Measurements from ENCODE around the gene TMEM219. TPM values are rescaled to one million over a fixed set of nuclear protein-coding genes. Genes with fewer than 3 reads are reported as not detected.

Gene TMEM219
- total and polyA plus RNA-seq, 2 experiments from 2014 or later: 106 to 189 TPM

- H3K9me2 ChIP-seq (replicated peaks; ENCODE audit: insufficient read depth): no peaks in the 10 kb centered on the region
- no peak for DNase-seq (ENCODE audit: low spot score)
- no peak overlapping the region for H3K4me3 ChIP-seq
- no peaks in the 10 kb centered on the region for H3K9me3 ChIP-seq (ENCODE audit: low read depth)
- WGBS (ENCODE audit: low lambda C conversion rate, missing lambda C conversion rate): 93% methylated on average over 4 of the region's 4 CpGs
- TF ChIP-seq EZH2phosphoT487 (IDR thresholded peaks at IDR 0.05; ENCODE audit: low read depth, severe bottlenecking, unreplicated experiment) (no peak), EZH2 (IDR thresholded peaks at IDR 0.05; ENCODE audit: borderline replicate concordance) (no peak)
- TF ChIP-seq, protein P1, sequence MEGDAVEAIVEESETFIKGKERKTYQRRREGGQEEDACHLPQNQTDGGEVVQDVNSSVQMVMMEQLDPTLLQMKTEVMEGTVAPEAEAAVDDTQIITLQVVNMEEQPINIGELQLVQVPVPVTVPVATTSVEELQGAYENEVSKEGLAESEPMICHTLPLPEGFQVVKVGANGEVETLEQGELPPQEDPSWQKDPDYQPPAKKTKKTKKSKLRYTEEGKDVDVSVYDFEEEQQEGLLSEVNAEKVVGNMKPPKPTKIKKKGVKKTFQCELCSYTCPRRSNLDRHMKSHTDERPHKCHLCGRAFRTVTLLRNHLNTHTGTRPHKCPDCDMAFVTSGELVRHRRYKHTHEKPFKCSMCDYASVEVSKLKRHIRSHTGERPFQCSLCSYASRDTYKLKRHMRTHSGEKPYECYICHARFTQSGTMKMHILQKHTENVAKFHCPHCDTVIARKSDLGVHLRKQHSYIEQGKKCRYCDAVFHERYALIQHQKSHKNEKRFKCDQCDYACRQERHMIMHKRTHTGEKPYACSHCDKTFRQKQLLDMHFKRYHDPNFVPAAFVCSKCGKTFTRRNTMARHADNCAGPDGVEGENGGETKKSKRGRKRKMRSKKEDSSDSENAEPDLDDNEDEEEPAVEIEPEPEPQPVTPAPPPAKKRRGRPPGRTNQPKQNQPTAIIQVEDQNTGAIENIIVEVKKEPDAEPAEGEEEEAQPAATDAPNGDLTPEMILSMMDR (IDR thresholded peaks at IDR 0.05; ENCODE audit: poor library complexity): no peak
- H3K79me2 ChIP-seq: no peaks in the 10 kb centered on the region
- H3K27ac ChIP-seq: no peak overlapping the region
- H3K4me2 ChIP-seq: no peak overlapping the region
- H3K4me1 ChIP-seq (ENCODE audit: insufficient read depth): peaks cover 19% of the 10 kb centered on the region
- no peaks in the 10 kb centered on the region for H3K27me3 ChIP-seq
- H4K20me1 ChIP-seq (ENCODE audit: insufficient read depth, poor library complexity, severe bottlenecking): no peaks in the 10 kb centered on the region
- H2AFZ ChIP-seq: no peak overlapping the region
- no peaks in the 10 kb centered on the region for H3K36me3 ChIP-seq (replicated peaks; ENCODE audit: insufficient read depth, low read depth)
Measured at GRCh38 chr16:29940656-29941055, 21.2 kb upstream of the TMEM219 start.

GRCh38 chr16:29943846-29944799, 17.8 kb upstream of the TMEM219 start:
- H4K20me1 ChIP-seq (ENCODE audit: insufficient read depth, poor library complexity, severe bottlenecking): no peaks in the 10 kb centered on the region
- no peak overlapping the region for H3K4me3 ChIP-seq
- H3K9me3 ChIP-seq (ENCODE audit: low read depth): no peaks in the 10 kb centered on the region
- TF ChIP-seq, protein P1 (IDR thresholded peaks at IDR 0.05; ENCODE audit: poor library complexity): peak; percentile 41
- TF ChIP-seq EZH2 (IDR thresholded peaks at IDR 0.05; ENCODE audit: borderline replicate concordance): no peak
- TF ChIP-seq EZH2phosphoT487 (IDR thresholded peaks at IDR 0.05; ENCODE audit: low read depth, severe bottlenecking, unreplicated experiment): no peak
- H3K27ac ChIP-seq: peak overlapping the region; percentile 93
- no peaks in the 10 kb centered on the region for H3K9me2 ChIP-seq (replicated peaks; ENCODE audit: insufficient read depth)
- H3K27me3 ChIP-seq: no peaks in the 10 kb centered on the region
- 20% methylated on average over 11 of the region's 11 CpGs for WGBS (ENCODE audit: low lambda C conversion rate, missing lambda C conversion rate)
- H3K4me2 ChIP-seq: peak overlapping the region; percentile 59
- peak overlapping the region; percentile 8 for H2AFZ ChIP-seq
- H3K4me1 ChIP-seq (ENCODE audit: insufficient read depth): peaks cover 19% of the 10 kb centered on the region
- no peaks in the 10 kb centered on the region for H3K36me3 ChIP-seq (replicated peaks; ENCODE audit: insufficient read depth, low read depth)
- peak; percentile 91 for DNase-seq (ENCODE audit: low spot score)
- no peaks in the 10 kb centered on the region for H3K79me2 ChIP-seq

- H4K20me1 ChIP-seq (ENCODE audit: insufficient read depth, poor library complexity, severe bottlenecking): no peaks in the 10 kb centered on the region
- H3K4me3 ChIP-seq: no peak overlapping the region
- no peak overlapping the region for H2AFZ ChIP-seq
- no peak overlapping the region for H3K4me2 ChIP-seq
- no peaks in the 10 kb centered on the region for H3K27me3 ChIP-seq
- H3K27ac ChIP-seq: no peak overlapping the region
- TF ChIP-seq EZH2 (IDR thresholded peaks at IDR 0.05; ENCODE audit: borderline replicate concordance) (no peak), EZH2phosphoT487 (IDR thresholded peaks at IDR 0.05; ENCODE audit: low read depth, severe bottlenecking, unreplicated experiment) (no peak)
- TF ChIP-seq, protein P1 (IDR thresholded peaks at IDR 0.05; ENCODE audit: poor library complexity): no peak
- WGBS (ENCODE audit: low lambda C conversion rate, missing lambda C conversion rate): 90% methylated on average over 2 of the region's 2 CpGs
- no peaks in the 10 kb centered on the region for H3K79me2 ChIP-seq
- H3K36me3 ChIP-seq (replicated peaks; ENCODE audit: insufficient read depth, low read depth): no peaks in the 10 kb centered on the region
- H3K9me3 ChIP-seq (ENCODE audit: low read depth): no peaks in the 10 kb centered on the region
- no peak for DNase-seq (ENCODE audit: low spot score)
- H3K9me2 ChIP-seq (replicated peaks; ENCODE audit: insufficient read depth): no peaks in the 10 kb centered on the region
- peaks cover 19% of the 10 kb centered on the region for H3K4me1 ChIP-seq (ENCODE audit: insufficient read depth)
Measured at GRCh38 chr16:29947897-29948296, 14.0 kb upstream of the TMEM219 start.
